HUES48 (cell line): ENCODE measurements around the gene SERPINA10.

ENCODE experiments used
- H3K27ac ChIP-seq: one replicate; pipeline ENCODE4 v1.7.0; 2013; ENCODE audit warnings: low read depth, low read length, inconsistent platforms
- H3K27me3 ChIP-seq: 2 replicates; pipeline ENCODE4 v1.6.1; 2013; ENCODE audit warnings: mild to moderate bottlenecking, low read length; ENCODE audit not compliant: control insufficient read depth, insufficient read depth
- H3K36me3 ChIP-seq: 2 replicates; pipeline ENCODE4 v1.6.1; 2013; ENCODE audit warnings: low read length; ENCODE audit not compliant: control insufficient read depth, insufficient read depth
- H3K4me1 ChIP-seq: 2 replicates; pipeline ENCODE4 v1.6.1; 2013; ENCODE audit warnings: mild to moderate bottlenecking, low read length; ENCODE audit not compliant: control insufficient read depth, insufficient read depth
- H3K4me3 ChIP-seq: 2 replicates; pipeline ENCODE4 v1.5.1; 2013; ENCODE audit warnings: mild to moderate bottlenecking, low read depth, low read length
- H3K9ac ChIP-seq: 2 replicates; pipeline ENCODE4 v1.6.1; 2013; ENCODE audit warnings: mild to moderate bottlenecking, low read depth, low read length, moderate library complexity
- H3K9me3 ChIP-seq: 2 replicates; pipeline ENCODE4 v1.6.1; 2013; ENCODE audit warnings: low read length; ENCODE audit not compliant: control insufficient read depth, insufficient read depth

Gene SERPINA10

DNA sequence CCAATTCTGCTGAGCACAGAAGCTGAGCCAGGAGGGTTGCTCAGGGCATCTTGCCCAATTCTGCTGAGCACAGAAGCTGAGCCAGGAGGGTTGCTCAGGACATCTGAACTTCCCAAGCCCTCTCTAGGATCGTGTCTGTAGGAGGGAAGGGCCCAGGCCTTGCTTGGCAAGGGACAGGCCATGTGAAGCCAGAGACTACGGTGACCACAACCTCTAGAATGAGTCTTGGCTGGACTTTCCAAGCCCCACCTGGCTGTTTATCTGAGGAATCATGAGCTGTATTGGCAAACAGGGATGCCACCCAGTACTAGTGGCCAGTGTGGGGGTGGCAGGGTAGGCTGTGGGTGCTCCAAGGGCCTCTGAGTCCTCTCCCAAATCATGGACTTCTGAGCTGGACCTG, 37.8 kb upstream of the SERPINA10 start:
- Histone ChIP-seq H3K4me3 (no peak overlapping the region), H3K27me3 (no peaks in the 10 kb centered on the region), H3K9me3 (no peaks in the 10 kb centered on the region), H3K9ac (no peak overlapping the region), H3K4me1 (no peaks in the 10 kb centered on the region), H3K27ac (no peak overlapping the region), H3K36me3 (no peaks in the 10 kb centered on the region)

DNA sequence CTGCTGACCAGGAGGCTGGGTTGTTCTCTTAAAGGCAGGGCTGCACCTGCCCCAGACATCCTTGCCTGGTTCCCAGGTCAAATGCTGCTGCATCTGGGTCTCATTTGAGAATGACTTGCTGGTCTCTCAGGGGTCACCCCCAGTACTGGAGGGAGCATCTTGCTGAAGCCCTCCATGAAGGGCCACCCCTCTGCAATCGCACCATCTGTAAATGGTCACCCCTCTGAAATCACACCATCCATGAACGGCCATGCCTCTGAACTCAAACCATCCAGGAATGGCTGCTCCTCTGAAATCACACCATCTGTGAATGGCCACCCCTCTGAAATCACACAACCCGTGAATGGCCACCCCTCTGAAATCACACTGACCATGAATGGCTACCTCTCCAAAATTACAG, 37.4 kb upstream of the SERPINA10 start:
- H3K27me3 ChIP-seq: no peaks in the 10 kb centered on the region
- H3K9me3 ChIP-seq: no peaks in the 10 kb centered on the region
- no peaks in the 10 kb centered on the region for H3K36me3 ChIP-seq
- H3K9ac ChIP-seq: no peak overlapping the region
- no peak overlapping the region for H3K27ac ChIP-seq
- no peaks in the 10 kb centered on the region for H3K4me1 ChIP-seq
- no peak overlapping the region for H3K4me3 ChIP-seq

DNA sequence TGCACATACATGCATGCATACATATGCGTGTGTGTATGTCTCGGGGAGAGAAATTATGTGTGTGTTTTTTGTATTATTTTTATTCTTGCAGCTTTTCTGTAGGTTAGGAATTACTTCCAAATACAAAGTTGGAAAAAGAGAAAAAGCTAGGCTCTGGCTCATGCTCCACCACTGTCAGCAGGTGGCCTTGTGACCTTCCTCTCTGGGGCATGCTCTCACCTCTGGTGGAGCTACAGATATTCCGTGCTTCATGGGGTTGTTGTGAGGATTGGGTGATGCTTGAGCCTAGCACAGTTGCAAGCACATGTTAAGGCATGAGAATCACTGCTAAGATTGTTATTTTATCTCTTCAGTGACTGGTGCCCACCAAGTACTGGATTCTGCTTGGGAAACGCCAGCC, 36.8 kb upstream of the SERPINA10 start:
- Histone ChIP-seq H3K4me3 (no peak overlapping the region), H3K9me3 (no peaks in the 10 kb centered on the region), H3K27ac (no peak overlapping the region), H3K27me3 (no peaks in the 10 kb centered on the region), H3K36me3 (no peaks in the 10 kb centered on the region), H3K4me1 (no peaks in the 10 kb centered on the region), H3K9ac (no peak overlapping the region)

DNA sequence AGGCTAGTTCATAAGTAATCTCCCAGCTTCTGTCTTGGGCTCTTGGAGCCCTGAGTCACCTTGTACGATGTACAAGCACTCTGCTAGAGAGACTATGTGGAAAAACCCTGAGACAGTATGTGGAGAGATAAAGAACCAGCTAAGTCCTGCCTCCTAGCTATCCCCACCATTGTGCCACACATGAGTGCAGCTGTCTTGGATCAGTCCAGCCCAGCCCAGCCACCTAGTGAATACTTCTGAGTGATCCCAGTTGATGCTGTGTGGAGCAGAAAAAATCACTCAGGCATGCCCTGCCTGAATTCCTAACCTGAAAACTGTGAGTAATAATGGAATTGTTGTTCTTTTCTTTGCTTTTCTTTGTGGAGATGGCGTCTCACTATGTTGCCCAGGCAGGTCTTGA, 35.1 kb upstream of the SERPINA10 start:
- no peak overlapping the region for H3K27ac ChIP-seq
- H3K4me3 ChIP-seq: no peak overlapping the region
- H3K4me1 ChIP-seq: no peaks in the 10 kb centered on the region
- H3K9ac ChIP-seq: no peak overlapping the region
- no peaks in the 10 kb centered on the region for H3K9me3 ChIP-seq
- no peaks in the 10 kb centered on the region for H3K27me3 ChIP-seq
- no peaks in the 10 kb centered on the region for H3K36me3 ChIP-seq

DNA sequence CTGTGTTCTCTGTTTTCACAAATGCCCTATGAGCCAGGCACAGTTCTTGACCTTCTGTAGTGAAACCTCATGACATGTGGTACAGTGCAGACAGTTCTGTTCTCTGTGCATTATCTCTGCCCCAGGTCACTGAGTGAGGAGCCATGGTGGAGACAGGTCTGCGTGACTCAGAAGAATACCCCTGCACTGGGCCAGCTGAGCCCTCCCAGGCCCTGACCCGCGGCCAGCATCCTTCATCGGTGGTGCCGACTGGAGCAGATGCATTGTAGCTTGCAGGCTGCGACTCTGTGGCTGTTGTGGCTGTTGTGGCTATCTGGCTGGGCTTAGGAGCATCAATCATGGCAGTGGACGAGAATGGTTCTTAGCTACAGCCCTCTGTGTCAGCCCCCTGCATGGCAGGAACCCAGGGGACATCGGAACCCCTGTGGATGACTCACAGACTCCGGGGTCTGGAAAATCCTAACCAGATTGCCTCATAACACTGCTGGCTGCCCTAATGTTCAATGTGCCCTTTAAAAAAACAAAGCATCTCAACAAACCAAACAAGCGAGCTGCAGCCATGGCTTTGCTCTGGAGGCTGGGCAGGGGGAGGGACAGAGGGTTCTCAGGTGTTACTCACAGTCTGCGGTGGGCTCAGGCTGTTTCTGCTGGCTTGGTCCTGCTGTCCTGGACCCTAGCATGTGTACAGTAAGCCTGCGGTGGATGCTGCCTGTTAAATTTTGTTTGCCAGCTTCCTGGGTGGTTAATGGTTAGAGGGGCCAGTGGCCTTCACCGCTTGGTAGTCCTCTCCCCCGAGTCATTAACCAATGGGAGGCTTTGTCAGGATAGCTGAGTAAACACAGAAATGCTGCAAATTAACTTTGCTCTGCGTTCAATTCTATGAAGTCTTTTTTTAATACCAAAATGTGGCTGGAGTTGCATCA, 29.8 kb upstream of the SERPINA10 start, which contains the start of gene SERPINA6:
Gene SERPINA6 (minus strand): TSS at position 689 of the 923 bp plus-strand sequence. CDS start 8,688 bp downstream, outside the sequence.
- Histone ChIP-seq H3K9me3 (no peaks in the 10 kb centered on the region), H3K27me3 (no peaks in the 10 kb centered on the region), H3K4me3 (no peak within 1 kb of the TSS), H3K36me3 (no peaks in the 10 kb centered on the region), H3K4me1 (no peaks in the 10 kb centered on the region), H3K27ac (no peak within 1 kb of the TSS), H3K9ac (no peak within 1 kb of the TSS)

DNA sequence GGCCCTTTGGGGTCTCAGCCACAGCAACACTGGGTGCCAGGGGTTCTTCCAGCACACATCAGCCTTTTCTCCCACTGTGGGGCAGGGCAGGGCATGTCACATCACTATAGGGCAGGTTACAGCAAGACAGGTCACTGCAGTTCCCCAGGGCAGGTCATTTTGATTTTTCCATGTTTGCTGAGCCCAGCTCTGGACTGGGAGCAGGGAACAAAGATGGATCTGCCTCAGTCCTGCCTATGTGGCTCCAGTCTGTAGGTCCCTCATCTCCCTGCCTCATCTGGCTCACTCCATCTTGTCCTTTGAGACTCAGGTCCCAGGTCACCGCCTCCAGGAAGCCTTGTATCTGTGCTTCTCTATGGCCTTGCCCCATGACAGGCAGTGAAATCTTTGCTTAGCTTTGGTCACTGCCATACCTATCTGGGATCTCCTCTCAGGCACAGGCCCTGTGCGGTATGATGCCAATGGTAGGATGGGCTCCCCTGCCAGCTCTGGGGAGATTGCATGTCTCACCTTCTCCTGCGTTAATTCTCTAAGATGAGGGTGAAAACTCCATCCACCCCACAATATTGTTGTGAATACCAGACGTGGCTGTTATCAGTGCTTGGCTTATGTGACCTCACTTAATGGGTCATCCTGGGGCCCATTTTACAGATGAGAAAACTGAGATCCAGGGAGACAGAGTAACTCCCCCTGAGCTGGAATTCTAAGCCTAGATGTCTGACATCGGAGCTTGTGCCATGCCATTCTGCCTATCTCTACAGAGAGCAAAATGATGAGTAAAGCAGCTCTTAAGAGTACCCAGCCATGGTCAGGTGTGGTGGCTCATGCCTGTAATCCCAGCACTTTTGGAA, 28.6 kb upstream of the SERPINA10 start:
- H3K36me3 ChIP-seq: no peaks in the 10 kb centered on the region
- no peaks in the 10 kb centered on the region for H3K9me3 ChIP-seq
- no peak overlapping the region for H3K27ac ChIP-seq
- H3K4me3 ChIP-seq: no peak overlapping the region
- no peaks in the 10 kb centered on the region for H3K4me1 ChIP-seq
- no peak overlapping the region for H3K9ac ChIP-seq
- no peaks in the 10 kb centered on the region for H3K27me3 ChIP-seq

DNA sequence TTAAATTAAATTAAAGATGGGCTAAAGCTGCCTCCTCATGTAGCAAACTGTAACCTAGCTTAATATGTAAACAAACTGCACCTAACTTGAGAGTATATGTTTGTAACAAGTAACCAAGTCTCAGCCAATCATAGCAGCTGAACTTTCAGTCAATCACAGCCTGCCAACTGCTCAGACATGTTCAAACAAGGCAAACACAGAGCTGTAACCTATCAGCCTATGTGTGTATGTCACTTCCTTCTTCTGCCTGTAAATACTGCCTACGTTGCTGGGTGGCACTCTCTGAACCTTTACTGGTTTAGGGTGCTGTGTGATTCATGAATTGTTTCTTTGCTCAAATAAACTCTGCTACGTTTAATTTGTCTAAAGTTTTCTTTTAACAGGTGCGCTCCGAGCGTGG, 27.2 kb upstream of the SERPINA10 start:
- no peaks in the 10 kb centered on the region for H3K36me3 ChIP-seq
- H3K9ac ChIP-seq: no peak overlapping the region
- H3K9me3 ChIP-seq: no peaks in the 10 kb centered on the region
- no peak overlapping the region for H3K4me3 ChIP-seq
- H3K27me3 ChIP-seq: no peaks in the 10 kb centered on the region
- no peak overlapping the region for H3K27ac ChIP-seq
- H3K4me1 ChIP-seq: no peaks in the 10 kb centered on the region

DNA sequence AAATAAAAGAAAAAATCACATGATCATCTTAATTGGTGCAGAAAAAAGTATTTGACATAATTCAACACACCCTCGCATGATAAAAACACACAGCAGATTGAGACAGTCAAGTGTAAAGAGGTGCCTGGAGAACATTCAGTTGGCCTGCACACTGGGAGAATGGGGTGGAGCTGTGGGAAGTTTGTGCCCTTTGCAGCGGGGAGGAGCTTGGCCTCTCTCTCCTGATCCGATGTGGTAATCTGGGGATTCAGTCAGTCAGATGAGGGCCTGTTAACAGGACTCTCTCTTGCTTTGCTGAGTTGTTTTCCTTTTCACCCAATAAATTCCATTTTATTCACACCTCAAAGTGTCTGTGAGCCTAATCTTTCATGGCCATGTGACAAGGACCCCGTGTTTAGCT, 24.2 kb upstream of the SERPINA10 start:
- no peak overlapping the region for H3K4me3 ChIP-seq
- no peak overlapping the region for H3K27ac ChIP-seq

DNA sequence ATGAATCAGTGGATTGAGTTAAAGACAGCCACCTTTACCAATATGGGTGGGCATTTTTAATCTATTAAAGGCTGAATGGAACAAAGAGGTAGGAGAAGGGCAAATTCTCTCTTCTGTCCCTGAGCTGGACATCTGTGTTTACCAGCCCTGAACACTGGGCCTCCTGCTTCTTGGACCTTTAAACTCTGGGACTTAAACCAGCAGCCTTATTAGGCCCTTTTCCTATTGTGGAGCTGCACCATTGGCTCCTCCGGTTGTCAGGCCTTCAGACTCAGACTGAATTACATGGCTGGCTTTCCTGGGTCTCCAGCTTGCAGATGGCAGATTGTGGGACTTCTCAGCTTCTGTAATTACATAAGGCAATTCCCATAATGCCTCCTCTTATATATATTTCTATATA, 23.6 kb upstream of the SERPINA10 start:
- no peaks in the 10 kb centered on the region for H3K9me3 ChIP-seq
- no peak overlapping the region for H3K27ac ChIP-seq
- no peaks in the 10 kb centered on the region for H3K4me1 ChIP-seq
- H3K36me3 ChIP-seq: no peaks in the 10 kb centered on the region
- no peaks in the 10 kb centered on the region for H3K27me3 ChIP-seq
- no peak overlapping the region for H3K9ac ChIP-seq
- no peak overlapping the region for H3K4me3 ChIP-seq

More for the DNA sequence above, 24.2 kb upstream of the SERPINA10 start:
- H3K27me3 ChIP-seq: no peaks in the 10 kb centered on the region
- H3K9me3 ChIP-seq: no peaks in the 10 kb centered on the region
- no peak overlapping the region for H3K9ac ChIP-seq
- H3K4me1 ChIP-seq: no peaks in the 10 kb centered on the region
- H3K36me3 ChIP-seq: no peaks in the 10 kb centered on the region

DNA sequence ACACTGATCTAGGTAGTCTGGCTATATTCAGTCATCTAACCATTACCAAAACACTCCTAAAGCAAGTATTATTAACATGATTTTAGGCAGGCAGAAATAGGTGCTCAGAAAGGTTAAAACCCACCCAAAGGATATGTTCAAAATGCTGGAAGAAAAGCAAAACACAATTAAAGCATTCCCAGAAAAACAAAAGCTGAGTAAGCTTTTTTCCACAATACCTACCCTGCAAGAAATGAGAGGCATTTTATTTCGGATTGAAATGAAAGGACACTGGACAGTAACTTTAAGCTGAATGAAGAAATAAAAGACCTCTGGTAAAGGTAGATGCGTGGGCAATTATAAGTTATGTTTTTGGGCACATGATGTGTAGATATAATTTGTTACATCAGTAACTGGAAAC, 21.8 kb upstream of the SERPINA10 start:
- Histone ChIP-seq H3K4me1 (no peaks in the 10 kb centered on the region), H3K27ac (no peak overlapping the region), H3K9me3 (no peaks in the 10 kb centered on the region), H3K27me3 (no peaks in the 10 kb centered on the region), H3K36me3 (no peaks in the 10 kb centered on the region), H3K9ac (no peak overlapping the region), H3K4me3 (no peak overlapping the region)
